Dendritic cell treated with granulocyte-macrophage colony-stimulating factor and Interleukin-4, amounts not matched to agents 40 ng/mL and 50 ng/mL, for 4 days (primary cell): Measurements from ENCODE around the gene RNASET2.

Source experiments
- H3K27ac Mint-ChIP-seq: one replicate; pipeline ENCODE4 v1.8.0; 2022; ENCODE audit warnings: mild to moderate bottlenecking, mixed read lengths
- H3K27me3 Mint-ChIP-seq: one replicate; pipeline ENCODE4 v1.8.0; 2022; ENCODE audit warnings: mild to moderate bottlenecking, mixed read lengths
- H3K36me3 Mint-ChIP-seq: one replicate; pipeline ENCODE4 v1.8.0; 2022; ENCODE audit warnings: low read depth, mixed read lengths
- H3K4me1 Mint-ChIP-seq: one replicate; pipeline ENCODE4 v1.8.0; 2022; ENCODE audit warnings: low read depth, mixed read lengths
- H3K4me3 Mint-ChIP-seq: one replicate; pipeline ENCODE4 v1.8.0; 2022; ENCODE audit warnings: mild to moderate bottlenecking, moderate library complexity, mixed read lengths
- H3K9me3 Mint-ChIP-seq: one replicate; pipeline ENCODE4 v1.8.0; 2022; ENCODE audit warnings: mixed read lengths
- intact Hi-C: fragments of 100-400 bp; cut with micrococcal nuclease; formaldehyde crosslinking; loops from one replicate; pipeline ENCODE4 v1.15.0; 2022

The RNASET2 gene

GRCh38 chr6:166932616-166933015 lies 23.7 kb downstream of the RNASET2 start:
- Mint-ChIP-seq H3K4me1 (peaks cover 34% of the 10 kb centered on the region), H3K9me3 (no peaks in the 10 kb centered on the region), H3K4me3 (no peak overlapping the region), H3K27ac (no peak overlapping the region), H3K27me3 (no peaks in the 10 kb centered on the region), H3K36me3 (peaks cover 100% of the 10 kb centered on the region)
- intact Hi-C loops: no loop called here

- Mint-ChIP-seq H3K4me3 (no peak overlapping the region), H3K27me3 (no peaks in the 10 kb centered on the region), H3K9me3 (no peaks in the 10 kb centered on the region), H3K27ac (peak overlapping the region; percentile 3), H3K4me1 (peaks cover 33% of the 10 kb centered on the region), H3K36me3 (peaks cover 100% of the 10 kb centered on the region)
- intact Hi-C loops: no loop called here
Measured at GRCh38 chr6:166932116-166932515, 24.2 kb downstream of the RNASET2 start.

GRCh38 chr6:166931426-166931970 lies 24.9 kb downstream of the RNASET2 start:
- intact Hi-C loops: no loop called here
- Mint-ChIP-seq H3K27ac (peak overlapping the region; percentile 3), H3K4me3 (no peak overlapping the region), H3K36me3 (peaks cover 100% of the 10 kb centered on the region), H3K4me1 (peaks cover 27% of the 10 kb centered on the region), H3K27me3 (no peaks in the 10 kb centered on the region), H3K9me3 (no peaks in the 10 kb centered on the region)

GRCh38 chr6:166930354-166930891 lies 25.9 kb downstream of the RNASET2 start:
- H3K9me3 Mint-ChIP-seq: no peaks in the 10 kb centered on the region
- H3K27me3 Mint-ChIP-seq: no peaks in the 10 kb centered on the region
- peaks cover 95% of the 10 kb centered on the region for H3K36me3 Mint-ChIP-seq
- H3K4me1 Mint-ChIP-seq: peaks cover 22% of the 10 kb centered on the region
- no peak overlapping the region for H3K4me3 Mint-ChIP-seq
- intact Hi-C loops: no loop called here
- H3K27ac Mint-ChIP-seq: no peak overlapping the region

GRCh38 chr6:166929542-166930189 lies 26.7 kb downstream of the RNASET2 start:
- Mint-ChIP-seq H3K27ac (peak overlapping the region; percentile 48), H3K4me1 (peaks cover 22% of the 10 kb centered on the region), H3K27me3 (no peaks in the 10 kb centered on the region), H3K9me3 (no peaks in the 10 kb centered on the region), H3K36me3 (peaks cover 95% of the 10 kb centered on the region), H3K4me3 (no peak overlapping the region)
- intact Hi-C loops: no loop called here

- Mint-ChIP-seq H3K4me1 (peaks cover 22% of the 10 kb centered on the region), H3K4me3 (no peak overlapping the region), H3K27me3 (no peaks in the 10 kb centered on the region), H3K9me3 (no peaks in the 10 kb centered on the region), H3K27ac (peak overlapping the region; percentile 48), H3K36me3 (peaks cover 92% of the 10 kb centered on the region)
- intact Hi-C loops: no loop called here
Measured at GRCh38 chr6:166928644-166929541, 27.5 kb downstream of the RNASET2 start.

GRCh38 chr6:166927935-166928643 lies 28.3 kb downstream of the RNASET2 start:
- intact Hi-C loops: no loop called here
- Mint-ChIP-seq H3K27me3 (no peaks in the 10 kb centered on the region), H3K27ac (no peak overlapping the region), H3K9me3 (no peaks in the 10 kb centered on the region), H3K36me3 (peaks cover 84% of the 10 kb centered on the region), H3K4me1 (peaks cover 22% of the 10 kb centered on the region), H3K4me3 (no peak overlapping the region)

GRCh38 chr6:166927240-166927934 lies 29.0 kb downstream of the RNASET2 start:
- Mint-ChIP-seq H3K4me3 (no peak overlapping the region), H3K27ac (no peak overlapping the region), H3K4me1 (peaks cover 22% of the 10 kb centered on the region), H3K27me3 (no peaks in the 10 kb centered on the region), H3K36me3 (peaks cover 77% of the 10 kb centered on the region), H3K9me3 (no peaks in the 10 kb centered on the region)
- intact Hi-C loops: no loop called here

- no peak overlapping the region for H3K27ac Mint-ChIP-seq
- H3K27me3 Mint-ChIP-seq: no peaks in the 10 kb centered on the region
- peaks cover 71% of the 10 kb centered on the region for H3K36me3 Mint-ChIP-seq
- no peak overlapping the region for H3K4me3 Mint-ChIP-seq
- intact Hi-C loops: no loop called here
- H3K4me1 Mint-ChIP-seq: peaks cover 18% of the 10 kb centered on the region
- no peaks in the 10 kb centered on the region for H3K9me3 Mint-ChIP-seq
Measured at GRCh38 chr6:166926748-166927147, 29.6 kb downstream of the RNASET2 start.

- Mint-ChIP-seq H3K9me3 (no peaks in the 10 kb centered on the region), H3K4me1 (peaks cover 8% of the 10 kb centered on the region), H3K27ac (no peak overlapping the region), H3K27me3 (no peaks in the 10 kb centered on the region), H3K36me3 (peaks cover 57% of the 10 kb centered on the region), H3K4me3 (no peak overlapping the region)
- intact Hi-C loops: no loop called here
Measured at GRCh38 chr6:166925141-166925996, 31.0 kb downstream of the RNASET2 start.

GRCh38 chr6:166924531-166924930 lies 31.8 kb downstream of the RNASET2 start:
- Mint-ChIP-seq H3K27me3 (no peaks in the 10 kb centered on the region), H3K4me1 (peaks cover 2% of the 10 kb centered on the region), H3K27ac (no peak overlapping the region), H3K9me3 (no peaks in the 10 kb centered on the region), H3K4me3 (no peak overlapping the region), H3K36me3 (peaks cover 49% of the 10 kb centered on the region)
- intact Hi-C loops: no loop called here

- no peaks in the 10 kb centered on the region for H3K27me3 Mint-ChIP-seq
- intact Hi-C loops: no loop called here
- no peak overlapping the region for H3K4me3 Mint-ChIP-seq
- no peaks in the 10 kb centered on the region for H3K9me3 Mint-ChIP-seq
- H3K4me1 Mint-ChIP-seq: no peaks in the 10 kb centered on the region
- peaks cover 33% of the 10 kb centered on the region for H3K36me3 Mint-ChIP-seq
- H3K27ac Mint-ChIP-seq: no peak overlapping the region
Measured at GRCh38 chr6:166922937-166923336, 33.4 kb downstream of the RNASET2 start.
